ENCODE data around the gene PHC3. TPM values are rescaled to one million over a fixed set of nuclear protein-coding genes. Genes with fewer than 3 reads are reported as not detected.

Gene PHC3
- total RNA-seq, 2 donors from 2014 or later = 22.9 to 27.5 TPM

- Mint-ChIP-seq H3K36me3 (ENCODE audit: low read depth) (peaks cover 19% of the 10 kb centered on the region), H3K9me3 (no peaks in the 10 kb centered on the region), H3K27ac (no peak overlapping the region), H3K27me3 (ENCODE audit: insufficient read depth) (no peaks in the 10 kb centered on the region), H3K4me3 (no peak overlapping the region), H3K4me1 (peaks cover 11% of the 10 kb centered on the region)
- Histone ChIP-seq H3K27me3 (ENCODE audit: control insufficient read depth, insufficient read depth, low read length, poor library complexity, severe bottlenecking) (no peaks in the 10 kb centered on the region), H3K4me1 (ENCODE audit: control insufficient read depth, insufficient read depth, low read length) (peaks cover 7% of the 10 kb centered on the region), H3K4me3 (ENCODE audit: low read length) (no peak overlapping the region), H3K9ac (ENCODE audit: extremely low read depth, low read length, poor library complexity, severe bottlenecking) (no peak overlapping the region), H3K36me3 (ENCODE audit: control insufficient read depth, insufficient read depth, low read length) (peaks cover 14% of the 10 kb centered on the region), H3K27ac (ENCODE audit: low read depth, low read length) (no peak overlapping the region), H3K9me3 (ENCODE audit: control insufficient read depth, low read length) (no peaks in the 10 kb centered on the region)
- no peak for TF ChIP-seq CTCF (conservative IDR thresholded peaks at IDR 0.05)
- DNase-seq = no peak
- 96 to 100% methylated on average over 1 of the region's 1 CpG for WGBS, 2 experiments (ENCODE audit: insufficient coverage in 1 of 2, insufficient read length in 1 of 2)
Measured at GRCh38 chr3:170083343-170083742, 98.2 kb downstream of the PHC3 start.

GRCh38 chr3:170081079-170081741 lies 100.3 kb downstream of the PHC3 start:
- Mint-ChIP-seq H3K27me3 (ENCODE audit: insufficient read depth) (no peaks in the 10 kb centered on the region), H3K27ac (no peak overlapping the region), H3K4me1 (peaks cover 11% of the 10 kb centered on the region), H3K9me3 (no peaks in the 10 kb centered on the region), H3K36me3 (ENCODE audit: low read depth) (peaks cover 19% of the 10 kb centered on the region), H3K4me3 (no peak overlapping the region)
- H3K4me3 ChIP-seq (ENCODE audit: low read length) = no peak overlapping the region
- no CpG with 5 or more reads among the region's 1 CpG for WGBS, 2 experiments (ENCODE audit: insufficient coverage in 1 of 2, insufficient read length in 1 of 2)
- no peaks in the 10 kb centered on the region for H3K9me3 ChIP-seq (ENCODE audit: control insufficient read depth, low read length)
- no peak for TF ChIP-seq CTCF (conservative IDR thresholded peaks at IDR 0.05)
- no peak overlapping the region for H3K9ac ChIP-seq (ENCODE audit: extremely low read depth, low read length, poor library complexity, severe bottlenecking)
- H3K4me1 ChIP-seq (ENCODE audit: control insufficient read depth, insufficient read depth, low read length) = peaks cover 7% of the 10 kb centered on the region
- H3K27me3 ChIP-seq (ENCODE audit: control insufficient read depth, insufficient read depth, low read length, poor library complexity, severe bottlenecking) = no peaks in the 10 kb centered on the region
- H3K36me3 ChIP-seq (ENCODE audit: control insufficient read depth, insufficient read depth, low read length) = peaks cover 12% of the 10 kb centered on the region
- no peak for DNase-seq
- H3K27ac ChIP-seq (ENCODE audit: low read depth, low read length) = no peak overlapping the region

GRCh38 chr3:170080605-170081004 lies 100.9 kb downstream of the PHC3 start:
- peaks cover 18% of the 10 kb centered on the region for H3K36me3 Mint-ChIP-seq (ENCODE audit: low read depth)
- H3K27me3 Mint-ChIP-seq (ENCODE audit: insufficient read depth) = no peaks in the 10 kb centered on the region
- H3K36me3 ChIP-seq (ENCODE audit: control insufficient read depth, insufficient read depth, low read length) = peaks cover 6% of the 10 kb centered on the region
- H3K4me1 ChIP-seq (ENCODE audit: control insufficient read depth, insufficient read depth, low read length) = peaks cover 7% of the 10 kb centered on the region
- no peak overlapping the region for H3K27ac ChIP-seq (ENCODE audit: low read depth, low read length)
- H3K4me1 Mint-ChIP-seq = peaks cover 11% of the 10 kb centered on the region
- no peak overlapping the region for H3K4me3 Mint-ChIP-seq
- no peaks in the 10 kb centered on the region for H3K9me3 ChIP-seq (ENCODE audit: control insufficient read depth, low read length)
- no peak for DNase-seq
- H3K4me3 ChIP-seq (ENCODE audit: low read length) = no peak overlapping the region
- H3K9ac ChIP-seq (ENCODE audit: extremely low read depth, low read length, poor library complexity, severe bottlenecking) = no peak overlapping the region
- TF ChIP-seq CTCF (conservative IDR thresholded peaks at IDR 0.05) = no peak
- H3K27ac Mint-ChIP-seq = no peak overlapping the region
- no peaks in the 10 kb centered on the region for H3K9me3 Mint-ChIP-seq
- 90 to 92% methylated on average over 2 to 4 of the region's 4 CpGs for WGBS, 2 experiments (ENCODE audit: insufficient coverage in 1 of 2, insufficient read length in 1 of 2)
- no peaks in the 10 kb centered on the region for H3K27me3 ChIP-seq (ENCODE audit: control insufficient read depth, insufficient read depth, low read length, poor library complexity, severe bottlenecking)
